NCI-H69 (cell line): ENCODE results near the gene RNF32.
"Not testable (repeated sequence)": the region's sequence is repeated elsewhere in the genome, so short reads cannot be mapped to it uniquely, and the experiment has no call there.

Source experiments
- DNase-seq: peaks from one replicate; lab custom pipeline; 2025; lab: John Stamatoyannopoulos, UW

The RNF32 gene

GRCh38 chr7:156642306-156643045 is 1.9 kb downstream of the RNF32 start:
- no peak for DNase-seq

GRCh38 chr7:156647330-156647729 is 6.8 kb downstream of the RNF32 start:
- not testable (repeated sequence) for DNase-seq

- peak; percentile 21 for DNase-seq
These were observed 9.5 kb downstream of the RNF32 start for GRCh38 chr7:156650042-156650441.

- no peak for DNase-seq
These were observed 10.9 kb downstream of the RNF32 start for GRCh38 chr7:156651474-156651873.

GRCh38 chr7:156652886-156653568 is 12.5 kb downstream of the RNF32 start:
- no peak for DNase-seq

- no peak for DNase-seq
These were observed 14.1 kb downstream of the RNF32 start for GRCh38 chr7:156654511-156655234.

- DNase-seq, result no peak
These were observed 14.7 kb downstream of the RNF32 start for GRCh38 chr7:156655251-156655650.

GRCh38 chr7:156655983-156656382 is 15.4 kb downstream of the RNF32 start:
- no peak for DNase-seq

- peak; percentile 14 for DNase-seq
These were observed 16.0 kb downstream of the RNF32 start for GRCh38 chr7:156656598-156656997.

- no peak for DNase-seq
These were observed 17.1 kb downstream of the RNF32 start for GRCh38 chr7:156657681-156658080.

GRCh38 chr7:156659203-156659602 is 18.6 kb downstream of the RNF32 start:
- DNase-seq, result no peak

- DNase-seq, result no peak
These were observed 19.4 kb downstream of the RNF32 start for GRCh38 chr7:156659961-156660360.

GRCh38 chr7:156661637-156662036 is 21.1 kb downstream of the RNF32 start:
- DNase-seq, result no peak

GRCh38 chr7:156662277-156662676 is 21.7 kb downstream of the RNF32 start:
- DNase-seq, result no peak

- no peak for DNase-seq
These were observed 24.5 kb downstream of the RNF32 start for GRCh38 chr7:156665101-156665500.

- DNase-seq, result peak; percentile 70
These were observed 26.0 kb downstream of the RNF32 start for GRCh38 chr7:156666368-156667109.

GRCh38 chr7:156667110-156667426 is 26.5 kb downstream of the RNF32 start:
- DNase-seq, result peak; percentile 80

GRCh38 chr7:156668130-156668741 is 27.7 kb downstream of the RNF32 start:
- peak; percentile 22 for DNase-seq

- peak; percentile 9 for DNase-seq
These were observed 28.7 kb downstream of the RNF32 start for GRCh38 chr7:156669035-156669828.

- no peak for DNase-seq
These were observed 32.9 kb downstream of the RNF32 start for GRCh38 chr7:156673454-156673853.

GRCh38 chr7:156673902-156674301 is 33.3 kb downstream of the RNF32 start:
- no peak for DNase-seq
